Measurements from ENCODE around the gene CACNB3.
"Not testable (repeated sequence)": the region's sequence is repeated elsewhere in the genome, so short reads cannot be mapped to it uniquely, and the experiment has no call there.

DNA sequence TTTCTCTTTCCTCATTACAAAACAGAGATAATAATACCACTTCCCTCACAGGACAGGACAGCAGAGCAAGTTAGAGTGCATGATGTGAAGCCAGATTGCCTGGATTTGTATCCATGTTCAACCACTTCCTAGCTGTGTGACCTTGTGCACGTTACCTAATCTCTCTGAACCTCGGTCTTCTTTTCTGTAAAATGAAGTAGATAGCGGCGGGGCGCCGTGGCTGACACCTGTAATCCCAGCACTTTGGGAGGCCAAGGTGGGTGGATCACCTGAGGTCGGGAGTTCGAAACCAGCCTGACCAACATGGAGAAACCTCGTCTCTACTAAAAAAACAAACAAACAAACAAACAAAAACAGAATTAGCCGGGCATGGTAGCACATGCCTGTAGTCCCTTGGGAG is 36.6 kb downstream of the CACNB3 start:
- TF ChIP-seq, protein P1, sequence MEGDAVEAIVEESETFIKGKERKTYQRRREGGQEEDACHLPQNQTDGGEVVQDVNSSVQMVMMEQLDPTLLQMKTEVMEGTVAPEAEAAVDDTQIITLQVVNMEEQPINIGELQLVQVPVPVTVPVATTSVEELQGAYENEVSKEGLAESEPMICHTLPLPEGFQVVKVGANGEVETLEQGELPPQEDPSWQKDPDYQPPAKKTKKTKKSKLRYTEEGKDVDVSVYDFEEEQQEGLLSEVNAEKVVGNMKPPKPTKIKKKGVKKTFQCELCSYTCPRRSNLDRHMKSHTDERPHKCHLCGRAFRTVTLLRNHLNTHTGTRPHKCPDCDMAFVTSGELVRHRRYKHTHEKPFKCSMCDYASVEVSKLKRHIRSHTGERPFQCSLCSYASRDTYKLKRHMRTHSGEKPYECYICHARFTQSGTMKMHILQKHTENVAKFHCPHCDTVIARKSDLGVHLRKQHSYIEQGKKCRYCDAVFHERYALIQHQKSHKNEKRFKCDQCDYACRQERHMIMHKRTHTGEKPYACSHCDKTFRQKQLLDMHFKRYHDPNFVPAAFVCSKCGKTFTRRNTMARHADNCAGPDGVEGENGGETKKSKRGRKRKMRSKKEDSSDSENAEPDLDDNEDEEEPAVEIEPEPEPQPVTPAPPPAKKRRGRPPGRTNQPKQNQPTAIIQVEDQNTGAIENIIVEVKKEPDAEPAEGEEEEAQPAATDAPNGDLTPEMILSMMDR (IDR thresholded peaks at IDR 0.05; ENCODE audit: poor library complexity), result not testable (repeated sequence)
- TF ChIP-seq EZH2phosphoT487 (IDR thresholded peaks at IDR 0.05; ENCODE audit: low read depth, severe bottlenecking, unreplicated experiment); EZH2 (IDR thresholded peaks at IDR 0.05; ENCODE audit: borderline replicate concordance): not testable (repeated sequence)
